ENCODE data around the gene CCNJL.

Gene CCNJL

DNA sequence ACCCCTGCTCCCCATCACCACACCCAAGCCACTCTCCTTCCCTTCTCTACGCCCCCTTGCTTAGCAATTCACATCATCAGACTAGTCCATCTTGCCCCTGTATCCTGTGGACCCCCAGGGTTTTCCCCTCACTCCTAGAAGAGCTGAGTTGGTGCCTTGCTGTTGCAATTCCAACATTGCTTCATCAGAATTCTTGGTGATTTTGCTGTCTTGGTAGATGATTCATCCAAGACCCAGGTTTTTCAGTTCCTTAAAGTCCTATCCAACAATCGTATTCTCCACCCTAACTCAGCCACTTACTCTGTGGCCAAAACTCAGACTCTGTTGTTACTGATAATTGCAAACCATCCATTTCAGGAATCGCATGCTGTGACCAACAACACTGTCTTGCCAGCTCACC lies 21.4 kb upstream of the CCNJL start:
- no peak for DNase-seq (ENCODE audit: low read depth)
- TF ChIP-seq, protein P1, sequence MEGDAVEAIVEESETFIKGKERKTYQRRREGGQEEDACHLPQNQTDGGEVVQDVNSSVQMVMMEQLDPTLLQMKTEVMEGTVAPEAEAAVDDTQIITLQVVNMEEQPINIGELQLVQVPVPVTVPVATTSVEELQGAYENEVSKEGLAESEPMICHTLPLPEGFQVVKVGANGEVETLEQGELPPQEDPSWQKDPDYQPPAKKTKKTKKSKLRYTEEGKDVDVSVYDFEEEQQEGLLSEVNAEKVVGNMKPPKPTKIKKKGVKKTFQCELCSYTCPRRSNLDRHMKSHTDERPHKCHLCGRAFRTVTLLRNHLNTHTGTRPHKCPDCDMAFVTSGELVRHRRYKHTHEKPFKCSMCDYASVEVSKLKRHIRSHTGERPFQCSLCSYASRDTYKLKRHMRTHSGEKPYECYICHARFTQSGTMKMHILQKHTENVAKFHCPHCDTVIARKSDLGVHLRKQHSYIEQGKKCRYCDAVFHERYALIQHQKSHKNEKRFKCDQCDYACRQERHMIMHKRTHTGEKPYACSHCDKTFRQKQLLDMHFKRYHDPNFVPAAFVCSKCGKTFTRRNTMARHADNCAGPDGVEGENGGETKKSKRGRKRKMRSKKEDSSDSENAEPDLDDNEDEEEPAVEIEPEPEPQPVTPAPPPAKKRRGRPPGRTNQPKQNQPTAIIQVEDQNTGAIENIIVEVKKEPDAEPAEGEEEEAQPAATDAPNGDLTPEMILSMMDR (IDR thresholded peaks at IDR 0.05; ENCODE audit: control insufficient read depth, extremely low read depth, insufficient read depth) = no peak
- H3K4me3 ChIP-seq (ENCODE audit: low read depth, low read length) = no peak overlapping the region

GRCh38 chr5:160330212-160330611 lies 17.8 kb upstream of the CCNJL start:
- DNase-seq (ENCODE audit: low read depth) = no peak
- H3K4me3 ChIP-seq (ENCODE audit: low read depth, low read length) = no peak overlapping the region
- TF ChIP-seq, protein P1 (IDR thresholded peaks at IDR 0.05; ENCODE audit: control insufficient read depth, extremely low read depth, insufficient read depth) = no peak

- DNase-seq (ENCODE audit: low read depth) = no peak
- TF ChIP-seq, protein P1 (IDR thresholded peaks at IDR 0.05; ENCODE audit: control insufficient read depth, extremely low read depth, insufficient read depth) = no peak
- no peak overlapping the region for H3K4me3 ChIP-seq (ENCODE audit: low read depth, low read length)
Measured at GRCh38 chr5:160327818-160328217, 15.5 kb upstream of the CCNJL start.

DNA sequence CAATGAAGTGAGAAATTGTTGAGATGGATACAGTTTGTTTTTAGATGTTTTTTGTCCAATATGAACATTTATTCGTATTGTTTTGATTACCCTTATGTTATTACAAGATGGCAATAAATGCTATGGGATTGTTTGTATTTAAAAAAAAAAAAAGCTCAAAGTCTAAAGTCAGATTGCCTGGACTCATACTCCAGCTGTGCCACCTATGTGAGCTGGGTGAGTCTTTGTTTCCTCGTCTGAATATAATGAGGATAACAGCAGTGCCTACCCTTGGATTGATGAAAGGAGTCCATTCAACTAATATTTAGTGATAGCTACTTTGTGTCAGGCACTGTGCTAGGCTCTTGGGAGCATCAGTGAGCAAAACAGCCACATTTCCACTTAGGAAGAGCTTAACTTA lies 14.6 kb upstream of the CCNJL start:
- TF ChIP-seq, protein P1 (IDR thresholded peaks at IDR 0.05; ENCODE audit: control insufficient read depth, extremely low read depth, insufficient read depth) = no peak
- no peak for DNase-seq (ENCODE audit: low read depth)
- H3K4me3 ChIP-seq (ENCODE audit: low read depth, low read length) = no peak overlapping the region

DNA sequence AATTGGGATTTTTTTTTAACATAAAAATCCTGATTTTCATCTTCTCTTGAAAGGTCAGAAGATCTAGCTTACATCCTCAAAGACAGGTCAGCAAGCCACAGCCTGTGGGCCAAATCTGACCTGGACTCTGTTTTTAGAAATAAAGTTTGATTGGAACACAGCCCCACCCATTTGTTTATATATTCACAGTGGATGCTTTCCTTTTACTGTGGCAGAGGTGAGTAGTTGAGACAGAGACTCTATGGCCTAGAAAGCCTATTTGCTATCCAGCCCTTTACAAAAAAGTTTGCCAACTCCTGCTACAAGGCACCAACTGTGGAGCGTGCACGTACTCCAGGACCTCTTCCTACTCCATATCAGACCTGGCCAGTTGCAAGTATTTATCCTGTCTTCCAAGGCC lies 13.4 kb upstream of the CCNJL start:
- H3K4me3 ChIP-seq (ENCODE audit: low read depth, low read length) = no peak overlapping the region
- no peak for DNase-seq (ENCODE audit: low read depth)

DNA sequence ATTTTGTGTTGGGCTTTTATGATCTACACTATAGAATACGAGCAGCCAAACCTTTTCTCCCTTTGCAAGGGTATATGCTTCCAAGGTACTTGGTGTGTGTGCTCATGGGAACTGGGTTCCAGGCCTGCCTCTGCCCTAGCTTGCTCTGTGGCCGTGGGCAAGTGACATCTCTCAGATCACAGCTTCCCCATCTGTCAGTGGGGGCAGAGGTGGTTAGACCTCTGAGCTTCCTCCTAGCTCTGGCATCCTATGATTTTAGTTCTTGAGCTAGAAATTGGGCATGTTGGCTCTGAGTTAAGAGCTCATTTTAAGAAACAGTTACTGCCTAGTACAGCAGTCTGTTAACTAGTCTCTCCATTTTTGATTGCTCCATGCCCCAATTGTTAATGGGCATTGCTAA lies 12.5 kb upstream of the CCNJL start:
- DNase-seq (ENCODE audit: low read depth) = no peak
- H3K4me3 ChIP-seq (ENCODE audit: low read depth, low read length) = no peak overlapping the region
- TF ChIP-seq, protein P1 (IDR thresholded peaks at IDR 0.05; ENCODE audit: control insufficient read depth, extremely low read depth, insufficient read depth) = no peak

More for the DNA sequence above, 13.4 kb upstream of the CCNJL start:
- TF ChIP-seq, protein P1 (IDR thresholded peaks at IDR 0.05; ENCODE audit: control insufficient read depth, extremely low read depth, insufficient read depth) = no peak

GRCh38 chr5:160318409-160318808 lies 6.0 kb upstream of the CCNJL start:
- no peak overlapping the region for H3K4me3 ChIP-seq (ENCODE audit: low read depth, low read length)
- DNase-seq (ENCODE audit: low read depth) = no peak
- TF ChIP-seq, protein P1 (IDR thresholded peaks at IDR 0.05; ENCODE audit: control insufficient read depth, extremely low read depth, insufficient read depth) = no peak
